GM19463 (cell line): ENCODE measurements around the gene SDK1.
"Not testable (repeated sequence)": the region's sequence is repeated elsewhere in the genome, so short reads cannot be mapped to it uniquely, and the experiment has no call there.

ENCODE experiments used
- ATAC-seq: cut with Tn5 transposase; IDR thresholded peaks from one replicate; pipeline ENCODE4 v1.9.1; 2021; ENCODE audit warnings: mild to moderate bottlenecking, moderate library complexity; ENCODE audit not compliant: unreplicated experiment

Gene SDK1

GRCh38 chr7:4233621-4234497, 932.8 kb downstream of the SDK1 start:
- ATAC-seq = no peak

DNA sequence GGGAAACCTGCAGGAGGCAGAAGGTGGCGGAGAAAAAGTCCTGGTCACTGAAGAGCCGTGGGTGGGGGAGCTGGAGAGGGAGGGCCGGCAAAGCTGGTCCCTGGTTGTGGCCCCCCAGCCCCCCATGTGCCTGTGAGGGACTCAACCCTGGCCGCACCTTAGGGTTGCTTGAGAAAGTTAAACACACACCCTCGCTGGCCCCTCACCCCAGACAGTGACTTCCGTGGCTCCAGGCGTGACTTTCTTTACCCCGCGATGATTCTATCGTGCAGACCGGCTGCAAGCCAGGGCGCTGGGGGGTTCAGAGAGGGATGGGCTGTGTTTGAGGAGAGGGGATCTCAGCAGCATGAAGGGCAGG, 933.4 kb downstream of the SDK1 start:
- no peak for ATAC-seq

DNA sequence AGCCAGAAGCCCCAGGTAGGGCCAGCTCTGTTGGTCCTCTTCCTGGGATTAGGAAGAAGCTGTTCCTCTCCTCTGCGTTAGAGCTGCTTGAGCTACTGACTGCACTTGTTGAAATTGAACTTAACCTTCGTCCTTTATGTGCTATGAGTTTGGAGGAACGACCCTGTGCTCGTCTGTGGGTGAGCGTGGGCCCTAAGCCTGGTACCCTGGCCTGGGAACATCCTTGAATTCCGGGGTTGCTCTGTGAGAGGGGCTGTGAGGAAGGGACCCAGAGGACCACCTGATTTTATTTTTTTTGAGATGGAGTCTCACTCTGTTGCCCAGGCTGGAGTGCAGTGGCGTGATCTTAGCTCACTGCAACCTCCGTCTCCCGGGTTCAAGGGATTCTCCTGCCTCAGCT, 933.8 kb downstream of the SDK1 start:
- ATAC-seq = no peak

DNA sequence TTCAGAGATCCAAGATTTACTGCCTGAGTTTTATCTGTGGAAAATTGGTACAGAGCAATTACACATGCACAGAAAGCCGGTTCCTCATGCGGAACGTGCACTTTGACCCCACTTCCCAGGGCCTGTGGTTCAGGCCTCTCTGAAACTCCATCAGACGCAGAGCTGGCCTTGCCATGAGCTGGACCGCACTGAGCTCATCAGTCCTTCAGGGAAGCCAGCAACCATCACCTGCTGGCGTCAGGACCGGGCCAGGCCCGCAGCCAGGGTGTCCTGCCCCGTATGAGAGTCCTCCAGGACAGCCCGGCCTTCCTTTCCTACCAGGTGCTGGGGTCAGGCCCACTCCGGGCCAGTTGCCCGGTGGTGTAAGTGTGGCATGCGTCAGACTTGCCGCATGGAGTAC, 934.5 kb downstream of the SDK1 start:
- no peak for ATAC-seq

GRCh38 chr7:4236389-4236788, 935.3 kb downstream of the SDK1 start:
- no peak for ATAC-seq

DNA sequence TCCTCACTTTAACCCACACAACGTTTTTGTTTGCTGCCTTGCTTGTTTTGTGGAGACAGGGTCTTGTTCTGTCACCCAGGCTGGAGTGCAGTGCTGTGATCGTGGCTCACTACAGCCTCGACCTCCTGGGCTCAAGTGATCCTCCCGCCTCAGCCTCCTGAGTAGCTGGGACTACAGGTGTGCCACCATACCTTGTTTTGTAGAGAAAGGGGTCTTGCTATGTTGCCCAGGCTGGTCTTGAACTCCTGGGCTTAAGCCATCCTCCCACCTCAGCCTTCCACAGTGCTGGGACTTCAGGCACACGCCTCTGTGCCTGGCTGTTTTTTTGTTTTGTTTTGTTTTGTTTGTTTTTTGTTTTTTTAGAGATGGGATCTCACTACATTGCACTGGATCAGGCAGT, 935.8 kb downstream of the SDK1 start:
- not testable (repeated sequence) for ATAC-seq

GRCh38 chr7:4237296-4238235, 936.5 kb downstream of the SDK1 start:
- ATAC-seq = no peak

DNA sequence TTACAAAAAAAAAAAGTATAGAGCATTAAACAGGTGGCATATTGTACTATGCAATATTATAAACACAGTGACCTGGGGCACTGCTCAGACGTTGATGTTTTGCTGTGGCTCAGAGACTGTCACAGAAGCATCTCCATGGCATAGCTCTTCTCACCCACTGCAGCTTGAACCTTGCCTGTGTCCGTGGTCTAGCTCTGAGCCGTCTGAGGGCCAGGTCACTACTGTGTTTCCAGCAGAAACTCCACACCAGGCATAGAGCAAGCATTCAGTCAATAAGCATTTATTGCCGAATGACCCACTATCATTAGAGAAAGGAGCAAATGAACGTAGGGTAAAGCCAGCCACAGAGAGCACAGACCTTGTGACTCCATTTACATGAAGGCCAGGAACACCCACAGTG, 937.8 kb downstream of the SDK1 start:
- no peak for ATAC-seq

DNA sequence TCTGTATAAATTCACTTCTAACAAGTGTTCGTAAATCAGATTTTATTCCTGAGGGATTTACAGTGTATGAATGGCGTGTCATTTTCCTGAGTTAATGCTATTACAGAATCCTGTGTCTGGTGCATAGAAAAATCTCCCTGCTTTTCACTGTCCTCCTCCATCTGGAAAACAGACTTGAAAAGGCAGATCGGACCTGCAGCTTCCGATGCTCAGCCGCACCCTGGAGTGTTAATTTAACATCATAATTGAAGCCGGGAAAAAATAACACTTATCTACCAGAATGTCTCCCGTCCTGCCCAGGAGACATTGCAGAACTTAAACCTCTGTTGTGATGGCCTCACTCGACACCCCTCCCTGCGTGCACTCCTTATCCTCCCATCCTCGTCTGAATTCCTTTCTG, 939.0 kb downstream of the SDK1 start:
- no peak for ATAC-seq

- ATAC-seq = no peak
Measured at GRCh38 chr7:4240520-4241303, 939.7 kb downstream of the SDK1 start.

DNA sequence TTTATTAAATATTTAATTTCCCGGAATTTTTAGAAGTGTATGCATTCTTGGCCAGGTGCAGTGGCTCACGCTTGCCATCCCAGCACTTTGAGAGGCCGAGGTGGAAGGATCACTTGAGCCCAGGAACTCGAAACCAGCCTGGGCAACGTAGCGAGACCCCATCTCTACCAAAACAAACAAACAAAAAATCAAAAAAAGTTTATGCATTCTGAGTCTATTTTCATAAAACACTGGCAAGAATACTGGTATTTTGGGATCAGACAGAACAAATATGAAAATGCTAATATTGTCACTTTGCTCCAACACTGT, 940.2 kb downstream of the SDK1 start:
- no peak for ATAC-seq

GRCh38 chr7:4241791-4242190, 940.7 kb downstream of the SDK1 start:
- no peak for ATAC-seq

DNA sequence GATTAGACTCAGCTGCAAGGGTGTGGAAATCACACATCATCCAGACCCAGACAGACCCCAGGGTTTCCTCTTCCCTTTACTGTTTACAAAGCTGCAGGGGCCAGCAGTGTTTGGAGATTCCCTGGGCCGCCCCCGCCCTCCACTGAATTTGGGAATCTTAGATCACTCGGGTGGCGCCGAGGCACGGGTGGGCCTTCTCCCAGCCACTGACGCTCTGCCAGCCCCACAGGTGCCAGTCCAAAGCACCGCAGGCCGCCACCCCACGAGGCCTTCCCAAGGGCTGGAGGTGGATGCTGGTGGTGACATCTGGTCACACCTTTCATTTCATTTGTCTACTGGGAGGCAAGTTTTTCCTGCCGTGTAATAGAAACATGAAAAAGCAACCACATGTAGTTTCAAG, 941.7 kb downstream of the SDK1 start:
- no peak for ATAC-seq

GRCh38 chr7:4244041-4244440, 943.0 kb downstream of the SDK1 start:
- ATAC-seq = no peak

- ATAC-seq = no peak
Measured at GRCh38 chr7:4244635-4245034, 943.6 kb downstream of the SDK1 start.

DNA sequence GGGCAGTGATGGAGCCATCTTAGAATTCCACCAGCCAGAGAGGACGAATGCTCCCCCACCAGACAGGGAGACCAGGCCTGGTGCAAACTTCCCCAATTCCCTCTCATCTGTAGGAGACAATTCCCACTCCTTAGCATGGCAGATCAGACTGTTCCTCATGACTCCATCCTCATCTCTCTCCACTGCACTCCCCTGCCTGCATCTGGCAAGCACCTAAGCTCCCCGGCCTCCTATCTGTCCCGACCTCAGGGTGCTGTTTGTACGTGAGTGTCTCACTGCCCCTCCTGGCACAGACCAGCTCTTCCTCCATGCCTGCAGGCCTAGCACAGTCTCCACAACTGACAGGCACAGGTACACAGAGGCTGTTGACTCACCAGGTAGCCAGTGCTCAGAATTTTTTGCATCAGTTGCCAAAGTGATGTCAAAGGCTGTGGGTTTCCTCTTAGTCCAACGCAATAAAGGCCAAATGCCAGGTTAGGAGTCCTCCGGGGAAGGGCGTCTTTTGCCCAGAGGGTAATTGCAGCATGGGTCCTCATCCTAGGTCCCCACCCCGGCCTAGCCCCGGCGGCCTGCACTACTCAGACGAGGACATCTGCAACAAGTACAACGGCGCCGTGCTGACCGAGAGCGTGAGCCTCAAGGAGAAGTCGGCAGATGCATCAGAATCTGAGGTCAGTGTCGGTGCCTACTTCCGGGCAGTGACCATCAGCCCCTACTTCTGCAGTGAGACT, 944.2 kb downstream of the SDK1 start:
- ATAC-seq = no peak

- no peak for ATAC-seq
Measured at GRCh38 chr7:4245866-4246470, 944.9 kb downstream of the SDK1 start.

- ATAC-seq = no peak
Measured at GRCh38 chr7:4246536-4246935, 945.5 kb downstream of the SDK1 start.

- no peak for ATAC-seq
Measured at GRCh38 chr7:4247106-4247876, 946.2 kb downstream of the SDK1 start.

DNA sequence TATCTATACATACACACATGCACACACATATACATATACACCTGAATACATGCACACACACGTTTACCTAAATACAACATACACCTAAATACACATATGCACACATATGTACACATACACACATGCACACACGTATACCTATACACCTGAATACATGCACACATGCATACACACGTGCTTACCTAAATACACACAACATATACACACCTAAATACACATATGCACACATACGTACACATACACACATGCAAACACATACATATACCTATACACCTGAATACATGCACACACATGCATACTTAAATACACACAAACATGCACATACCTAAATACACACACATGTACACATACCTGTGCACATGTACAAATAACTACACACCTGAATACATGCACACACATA, 947.2 kb downstream of the SDK1 start:
- no peak for ATAC-seq
